Fibroblast of lung (primary cell): Measurements from ENCODE around the gene ANKS3. TPM values are rescaled to one million over a fixed set of nuclear protein-coding genes. Genes with fewer than 3 reads are reported as not detected.

Experiments used
- DNase-seq, 2 donors: peaks; one replicate each; pipeline versions ENCODE4 v3.0.0 to v3.0.0-alpha.2; 2010; ENCODE audit warnings: low read depth in 2 of 2
- H2AFZ ChIP-seq: 2 replicates; pipeline ENCODE4 v1.5.1; 2012; ENCODE audit warnings: low read length, control low read depth, inconsistent platforms
- H3K27ac ChIP-seq: 2 replicates; pipeline ENCODE4 v1.5.1; 2011; ENCODE audit warnings: low read length, control low read depth; ENCODE audit not compliant: insufficient read depth
- H3K27me3 ChIP-seq: 2 replicates; pipeline ENCODE4 v1.5.1; 2011; ENCODE audit warnings: mild to moderate bottlenecking, low read length; ENCODE audit not compliant: control insufficient read depth, insufficient read depth
- H3K36me3 ChIP-seq: 2 replicates; pipeline ENCODE4 v1.5.1; 2011; ENCODE audit warnings: low read length; ENCODE audit not compliant: control insufficient read depth, insufficient read depth
- H3K4me1 ChIP-seq: 2 replicates; pipeline ENCODE4 v1.5.1; 2011; ENCODE audit warnings: low read length; ENCODE audit not compliant: control insufficient read depth, insufficient read depth; ENCODE audit errors: extremely low read depth
- H3K4me2 ChIP-seq: 2 replicates; pipeline ENCODE4 v1.5.1; 2011; ENCODE audit warnings: low read length, control low read depth; ENCODE audit not compliant: insufficient read depth; ENCODE audit errors: extremely low read depth
- H3K4me3 ChIP-seq, 4 experiments: fragments of 200-600 bp in 1 of 4; sonication (generic) in 1 of 4; replicated peaks in 1 of 4; 2 replicates each; pipeline ENCODE4 v1.5.1; 2011 to 2016; ENCODE audit warnings: low read length in 4 of 4, low read depth in 3 of 4, mild to moderate bottlenecking in 3 of 4, control low read depth in 2 of 4, inconsistent platforms in 1 of 4, mixed read lengths in 1 of 4; ENCODE audit not compliant: insufficient read depth in 1 of 4; ENCODE audit errors: control extremely low read depth in 1 of 4
- H3K79me2 ChIP-seq: 2 replicates; pipeline ENCODE4 v1.5.1; 2012; ENCODE audit warnings: mild to moderate bottlenecking, low read length, inconsistent platforms; ENCODE audit not compliant: control insufficient read depth, insufficient read depth
- H3K9ac ChIP-seq: 2 replicates; pipeline ENCODE4 v1.5.1; 2011; ENCODE audit warnings: mild to moderate bottlenecking, low read length, control low read depth; ENCODE audit not compliant: insufficient read depth
- H3K9me3 ChIP-seq: 2 replicates; pipeline ENCODE4 v1.5.1; 2012; ENCODE audit warnings: low read depth, low read length; ENCODE audit not compliant: control insufficient read depth, insufficient read depth
- H4K20me1 ChIP-seq: 2 replicates; pipeline ENCODE4 v1.5.1; 2011; ENCODE audit warnings: low read length; ENCODE audit not compliant: control insufficient read depth, insufficient read depth; ENCODE audit errors: extremely low read depth
- EZH2 ChIP-seq: IDR thresholded peaks from 2 replicates; pipeline ENCODE4 v1.5.1; 2012; ENCODE audit warnings: low read length, control low read depth, mild to moderate bottlenecking; ENCODE audit errors: missing control alignments
- polyA plus RNA-seq, 2 donors: library from polyadenylated mRNA; depleted of rRNA in 1 of 2; stranded (reverse) in 1 of 2; unstranded in 1 of 2; fragments of >200 nt; gene quantifications; 2 replicates each; pipeline ENCODE4 v1.2.1, GENCODE V29; 2011 to 2012; ENCODE audit warnings: missing spikeins in 1 of 2
- total RNA-seq: library from RNA; depleted of rRNA; stranded (reverse); fragments of >200 nt; gene quantifications from 2 replicates; pipeline ENCODE4 v1.2.1, GENCODE V29; 2014
- TF ChIP-seq, protein P1 (sequence below), 2 donors: IDR thresholded peaks in 1 of 2; conservative IDR thresholded peaks in 1 of 2; 1 replicate in 1 of 2; 2 replicates in 1 of 2; pipeline ENCODE4 v1.5.1; 2011 to 2012; ENCODE audit warnings: low read length in 2 of 2, control low read depth in 1 of 2, inconsistent platforms in 1 of 2, low read depth in 1 of 2, mild to moderate bottlenecking in 1 of 2

Gene ANKS3
- total and polyA plus RNA-seq, 2 donors (not counting 1 experiment from before 2014, with no cell fraction given) = 11.9 to 26.3 TPM

- peaks cover 6% of the 10 kb centered on the region for H3K4me1 ChIP-seq
- DNase-seq = no peak
- no peaks in the 10 kb centered on the region for H3K9me3 ChIP-seq
- TF ChIP-seq, protein P1, sequence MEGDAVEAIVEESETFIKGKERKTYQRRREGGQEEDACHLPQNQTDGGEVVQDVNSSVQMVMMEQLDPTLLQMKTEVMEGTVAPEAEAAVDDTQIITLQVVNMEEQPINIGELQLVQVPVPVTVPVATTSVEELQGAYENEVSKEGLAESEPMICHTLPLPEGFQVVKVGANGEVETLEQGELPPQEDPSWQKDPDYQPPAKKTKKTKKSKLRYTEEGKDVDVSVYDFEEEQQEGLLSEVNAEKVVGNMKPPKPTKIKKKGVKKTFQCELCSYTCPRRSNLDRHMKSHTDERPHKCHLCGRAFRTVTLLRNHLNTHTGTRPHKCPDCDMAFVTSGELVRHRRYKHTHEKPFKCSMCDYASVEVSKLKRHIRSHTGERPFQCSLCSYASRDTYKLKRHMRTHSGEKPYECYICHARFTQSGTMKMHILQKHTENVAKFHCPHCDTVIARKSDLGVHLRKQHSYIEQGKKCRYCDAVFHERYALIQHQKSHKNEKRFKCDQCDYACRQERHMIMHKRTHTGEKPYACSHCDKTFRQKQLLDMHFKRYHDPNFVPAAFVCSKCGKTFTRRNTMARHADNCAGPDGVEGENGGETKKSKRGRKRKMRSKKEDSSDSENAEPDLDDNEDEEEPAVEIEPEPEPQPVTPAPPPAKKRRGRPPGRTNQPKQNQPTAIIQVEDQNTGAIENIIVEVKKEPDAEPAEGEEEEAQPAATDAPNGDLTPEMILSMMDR (conservative IDR thresholded peaks at IDR 0.05 in 1 of 2, IDR thresholded peaks at IDR 0.05 in 1 of 2; ENCODE audit: low read depth in 1 of 2, low read length in 2 of 2) = no peak
- no peak for TF ChIP-seq EZH2
- no peak overlapping the region for H3K9ac ChIP-seq
- no peaks in the 10 kb centered on the region for H3K27me3 ChIP-seq
- no peaks in the 10 kb centered on the region for H3K36me3 ChIP-seq
- H3K4me2 ChIP-seq = no peak overlapping the region
- H3K4me3 ChIP-seq = no peak overlapping the region
- H4K20me1 ChIP-seq = no peaks in the 10 kb centered on the region
- H2AFZ ChIP-seq = no peak overlapping the region
- H3K79me2 ChIP-seq = peaks cover 2% of the 10 kb centered on the region
- H3K27ac ChIP-seq = no peak overlapping the region
Observed at GRCh38 chr16:4771646-4772045, 37.6 kb upstream of the ANKS3 start.

DNA sequence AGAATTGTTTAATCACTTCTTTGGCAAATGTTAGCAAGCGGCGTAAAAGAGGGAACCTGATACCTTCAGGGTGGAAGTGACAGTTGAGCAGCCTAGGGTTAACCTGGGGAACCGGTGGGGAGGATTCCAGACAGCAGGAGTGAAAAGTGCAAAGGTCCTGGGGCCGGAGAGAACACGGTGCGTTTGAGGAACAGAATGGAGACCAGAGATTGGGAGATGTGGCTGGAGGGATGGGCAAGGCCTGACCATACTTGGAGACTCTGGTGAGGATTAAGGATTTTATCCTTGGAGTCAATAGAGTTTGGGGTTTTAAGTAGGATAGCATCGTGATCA lies 35.2 kb upstream of the ANKS3 start:
- Histone ChIP-seq H3K79me2 (peaks cover 18% of the 10 kb centered on the region), H3K27ac (no peak overlapping the region), H3K27me3 (no peaks in the 10 kb centered on the region), H3K4me2 (peak overlapping the region; percentile 80), H2AFZ (peak overlapping the region; percentile 54), H3K4me1 (peaks cover 11% of the 10 kb centered on the region), H4K20me1 (no peaks in the 10 kb centered on the region), H3K9ac (no peak overlapping the region), H3K9me3 (no peaks in the 10 kb centered on the region), H3K4me3 (peak overlapping the region in 3 of 4 experiments; percentile 53 to 65 (median 62)), H3K36me3 (no peaks in the 10 kb centered on the region)
- no peak for DNase-seq
- no peak for TF ChIP-seq EZH2
- TF ChIP-seq, protein P1 (conservative IDR thresholded peaks at IDR 0.05 in 1 of 2, IDR thresholded peaks at IDR 0.05 in 1 of 2; ENCODE audit: low read depth in 1 of 2, low read length in 2 of 2) = no peak

DNA sequence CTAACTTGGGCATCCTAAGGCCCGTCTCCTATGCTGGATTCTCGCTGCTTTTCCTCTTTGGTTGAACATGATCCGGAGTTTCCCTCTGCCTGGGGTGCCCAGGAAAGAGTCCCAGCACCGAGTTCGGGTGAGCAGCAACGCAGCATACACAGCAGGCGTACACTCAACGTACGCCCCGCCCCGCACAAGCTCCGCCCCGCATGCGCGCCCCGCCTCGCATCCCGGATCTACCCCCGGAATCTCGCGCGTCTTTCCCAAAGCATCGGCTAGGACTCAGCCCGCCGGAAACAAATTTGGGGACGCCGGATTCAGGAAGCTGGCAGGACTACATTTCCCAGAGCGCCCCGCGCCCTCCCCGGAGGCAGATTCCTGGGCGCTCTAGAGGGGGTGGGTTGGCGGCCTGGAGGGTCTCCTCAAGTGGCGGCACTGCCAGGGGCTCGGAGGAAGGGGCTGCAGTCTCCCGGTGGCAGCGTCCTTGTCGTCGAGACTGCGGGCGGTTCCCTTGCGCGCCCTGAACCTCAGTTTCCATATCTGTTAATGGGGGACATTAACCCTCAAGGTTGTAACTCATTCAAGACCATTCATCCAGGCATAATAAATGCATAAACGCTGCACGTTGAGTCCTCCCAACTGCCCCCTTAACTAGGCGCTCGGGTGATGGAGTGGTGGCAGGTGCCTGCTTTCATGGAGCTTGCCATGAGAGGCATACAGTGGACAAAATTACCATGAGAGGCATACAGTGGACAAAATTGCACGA lies 34.7 kb upstream of the ANKS3 start:
- peak overlapping the region; percentile 37 for H3K9ac ChIP-seq

More for the DNA sequence above, 34.7 kb upstream of the ANKS3 start:
- H3K4me1 ChIP-seq = peaks cover 11% of the 10 kb centered on the region
- DNase-seq = peak; percentile 91 to 93
- no peaks in the 10 kb centered on the region for H4K20me1 ChIP-seq
- H3K36me3 ChIP-seq = peaks cover 3% of the 10 kb centered on the region
- peak overlapping the region; percentile 86 for H3K4me2 ChIP-seq
- H3K9me3 ChIP-seq = no peaks in the 10 kb centered on the region
- peak overlapping the region; percentile 72 for H2AFZ ChIP-seq
- no peaks in the 10 kb centered on the region for H3K27me3 ChIP-seq
- peaks cover 18% of the 10 kb centered on the region for H3K79me2 ChIP-seq
- peak overlapping the region; percentile 42 to 76 (median 62) for H3K4me3 ChIP-seq
- peak overlapping the region; percentile 56 for H3K27ac ChIP-seq
- no peak for TF ChIP-seq EZH2
- TF ChIP-seq, protein P1 (conservative IDR thresholded peaks at IDR 0.05 in 1 of 2, IDR thresholded peaks at IDR 0.05 in 1 of 2; ENCODE audit: low read depth in 1 of 2, low read length in 2 of 2) = no peak
